NOMO-1 treated with DMSO at 0.1 percent for 48 hours (cell line): ENCODE results near the gene PLCG1.
"Not testable (repeated sequence)": the region's sequence is repeated elsewhere in the genome, so short reads cannot be mapped to it uniquely, and the experiment has no call there.

Experiments used
- DNase-seq: peaks from one replicate; lab custom pipeline; 2025; ENCODE audit not compliant: unreplicated experiment; lab: John Stamatoyannopoulos, UW

PLCG1 gene

DNA sequence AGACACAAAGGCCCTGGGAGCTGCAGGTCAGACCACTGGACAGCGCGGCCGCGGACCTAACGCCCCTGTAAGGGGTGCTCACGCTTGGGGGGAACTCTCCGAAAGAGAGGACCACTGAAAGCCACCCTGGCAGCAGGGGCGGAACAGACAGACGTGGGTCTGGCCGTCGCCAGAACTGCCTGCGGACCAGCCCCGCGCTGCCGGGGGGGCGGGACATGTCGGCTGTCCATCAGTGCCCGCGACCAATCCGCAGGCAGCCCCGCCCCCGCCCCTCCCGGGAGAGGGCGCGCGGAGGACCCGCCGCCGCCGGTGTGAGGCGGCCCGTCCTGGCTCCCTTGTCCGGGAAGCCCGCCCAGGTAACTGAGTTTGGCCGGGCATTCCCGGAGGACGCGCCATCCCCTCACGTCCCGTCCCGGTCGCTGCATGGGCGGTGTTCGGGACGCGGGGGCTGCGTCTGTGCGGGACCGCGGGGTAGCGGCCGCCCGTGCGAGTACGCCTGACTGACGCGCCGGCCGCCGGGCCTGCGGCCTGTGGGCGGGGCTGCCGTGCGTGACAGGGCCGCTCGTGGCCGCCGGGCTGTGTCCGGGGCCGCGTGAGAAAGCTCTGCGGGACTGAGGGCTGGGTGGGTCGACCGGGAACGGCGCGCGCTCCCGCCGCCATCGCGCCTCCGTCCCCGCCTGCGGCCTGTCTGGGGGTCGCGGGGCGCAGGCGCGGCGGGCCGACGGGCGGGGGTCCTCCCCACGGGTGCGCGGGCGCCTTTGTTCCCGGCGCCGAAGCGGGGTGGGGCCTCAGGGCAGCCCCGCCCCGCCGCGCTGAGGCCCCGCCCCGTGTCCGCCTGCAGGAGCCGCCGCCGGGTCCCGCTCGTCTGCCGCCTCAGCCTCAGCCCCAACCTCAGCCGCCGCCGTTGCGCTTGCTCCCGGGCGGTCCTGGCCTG is at the start of gene PLCG1:
Gene PLCG1 (plus strand): TSS at position 864 of the 934 bp plus-strand sequence. CDS start 99 bp downstream, outside the sequence.
- DNase-seq, result peak; percentile 55

DNA sequence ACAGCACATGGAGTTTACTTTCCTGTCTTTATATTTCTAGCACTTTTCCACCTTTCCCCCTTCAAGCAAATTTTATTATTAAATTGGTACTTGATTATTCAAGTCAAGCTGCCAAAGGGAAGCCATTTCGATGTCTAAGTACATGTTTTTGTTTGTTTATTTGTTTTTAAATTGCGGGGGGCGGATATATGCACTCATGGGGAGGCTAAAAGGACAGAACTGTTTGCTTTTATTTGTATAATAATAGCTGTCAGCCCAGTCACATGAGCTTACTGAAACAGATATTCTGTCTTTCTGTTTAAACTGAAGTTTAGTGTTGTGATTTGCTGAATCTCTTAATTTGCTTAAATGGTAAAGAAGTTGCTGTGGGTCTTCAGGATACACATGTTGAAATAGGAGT is 49.6 kb upstream of the PLCG1 start:
- no peak for DNase-seq

DNA sequence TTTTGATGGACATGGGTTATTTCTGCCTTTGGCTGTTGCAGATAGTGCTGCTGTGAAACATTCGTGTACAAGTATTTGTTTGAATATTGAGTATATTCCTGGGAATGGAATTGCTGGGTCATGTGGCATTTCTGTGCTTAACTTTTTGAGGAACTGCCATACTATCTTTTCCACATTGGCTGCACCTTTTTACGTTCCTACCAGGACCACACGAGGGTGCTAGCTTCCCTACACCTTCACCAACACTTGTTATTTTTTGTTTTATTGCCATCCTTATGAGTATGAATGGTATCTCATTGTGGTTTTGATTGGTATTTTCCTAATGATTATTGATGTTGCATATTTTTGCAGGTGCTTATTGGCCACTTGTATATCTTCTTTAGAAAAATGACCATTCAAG is 47.8 kb upstream of the PLCG1 start:
- DNase-seq, result no peak

DNA sequence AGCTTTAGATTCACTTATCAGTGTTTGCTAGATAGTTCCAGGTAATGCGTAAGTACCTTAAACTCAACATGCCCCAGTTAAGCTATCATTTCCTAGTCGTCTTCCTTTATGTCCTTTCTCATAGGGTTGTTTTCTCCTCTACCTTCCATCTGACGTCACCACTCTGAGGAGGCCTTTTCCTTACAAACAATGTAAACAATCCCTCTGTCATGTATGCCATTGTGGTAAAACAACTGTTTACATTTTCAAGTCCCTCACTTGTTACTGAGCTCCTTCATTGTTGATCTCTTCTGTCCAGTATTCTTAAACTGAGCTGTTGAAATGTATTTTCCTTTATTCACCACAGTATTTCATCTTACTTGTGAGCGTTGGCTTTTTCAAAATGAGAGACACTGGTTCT is 45.4 kb upstream of the PLCG1 start:
- no peak for DNase-seq

DNA sequence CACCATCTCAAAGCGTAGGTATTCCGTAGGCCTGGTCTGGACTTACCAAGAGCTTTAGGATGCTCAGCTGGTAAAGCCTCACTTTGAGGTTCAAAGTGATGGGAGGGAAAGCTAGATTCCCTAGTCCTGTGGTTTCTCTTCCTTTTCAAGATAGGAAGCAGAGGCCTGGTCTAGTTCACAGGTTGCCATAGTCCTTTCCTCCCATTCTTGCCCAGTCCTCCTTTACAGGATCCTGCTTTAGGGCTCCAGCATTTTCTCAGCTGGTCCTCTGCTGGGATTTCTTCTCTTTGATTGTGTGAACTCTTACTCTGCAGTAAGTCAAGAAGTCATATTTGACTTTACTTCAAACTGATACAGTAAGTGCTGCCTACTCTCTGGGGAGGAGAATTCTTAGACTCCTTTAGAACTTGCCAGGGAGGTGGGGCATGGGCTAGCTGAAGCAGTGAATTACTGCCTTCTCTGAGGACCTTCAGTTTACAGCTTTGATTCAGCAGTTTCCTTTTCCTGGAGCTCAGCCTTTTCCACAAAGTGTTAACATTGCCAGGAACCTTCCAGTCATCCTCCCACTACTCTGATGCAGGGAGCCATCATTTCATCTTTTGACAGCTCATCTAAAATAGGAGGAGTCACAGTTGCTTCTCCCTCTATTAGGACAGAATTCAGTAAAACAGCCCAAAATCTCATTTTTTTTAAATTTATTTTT is 42.8 kb upstream of the PLCG1 start:
- no peak for DNase-seq

DNA sequence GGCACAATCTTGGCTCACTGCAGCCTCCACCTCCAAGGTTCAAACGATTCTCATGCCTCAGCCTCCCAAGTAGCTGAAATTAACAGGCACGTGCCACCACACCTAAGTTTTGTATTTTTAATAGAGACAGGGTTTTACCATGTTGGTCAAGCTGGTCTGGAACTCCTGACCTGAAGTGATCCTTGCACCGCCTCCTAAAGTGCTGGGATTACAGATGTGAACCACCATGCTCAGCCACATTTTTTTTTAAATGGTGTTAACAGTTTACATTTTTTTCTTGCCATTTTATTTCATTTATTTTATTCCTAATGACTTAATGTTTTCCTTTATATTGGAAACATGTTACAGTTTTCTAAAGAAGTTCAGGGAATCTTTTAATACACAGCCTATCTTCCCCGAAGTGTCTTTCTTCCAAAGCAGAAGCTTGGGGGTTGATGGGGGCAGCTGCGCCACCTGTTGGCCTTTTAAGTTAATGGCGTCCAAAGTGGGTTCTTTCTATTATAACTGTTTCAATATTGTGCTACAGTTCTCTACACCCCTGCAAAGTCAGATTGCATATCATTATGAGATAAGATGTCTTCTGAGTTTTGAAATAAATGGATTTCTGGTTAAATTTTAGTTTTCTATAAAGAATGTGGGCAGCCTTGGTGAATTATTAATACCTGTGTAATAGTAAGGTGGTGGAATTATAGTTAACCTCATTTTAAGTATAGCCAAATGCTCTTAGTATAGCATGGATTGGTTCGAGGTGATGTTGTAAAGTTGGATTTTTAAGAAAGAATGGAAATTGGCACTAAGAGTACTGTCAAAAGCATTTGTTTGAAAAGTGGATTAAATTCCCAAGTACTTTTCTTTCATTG is 42.0 kb upstream of the PLCG1 start:
- peak; percentile 61 for DNase-seq

DNA sequence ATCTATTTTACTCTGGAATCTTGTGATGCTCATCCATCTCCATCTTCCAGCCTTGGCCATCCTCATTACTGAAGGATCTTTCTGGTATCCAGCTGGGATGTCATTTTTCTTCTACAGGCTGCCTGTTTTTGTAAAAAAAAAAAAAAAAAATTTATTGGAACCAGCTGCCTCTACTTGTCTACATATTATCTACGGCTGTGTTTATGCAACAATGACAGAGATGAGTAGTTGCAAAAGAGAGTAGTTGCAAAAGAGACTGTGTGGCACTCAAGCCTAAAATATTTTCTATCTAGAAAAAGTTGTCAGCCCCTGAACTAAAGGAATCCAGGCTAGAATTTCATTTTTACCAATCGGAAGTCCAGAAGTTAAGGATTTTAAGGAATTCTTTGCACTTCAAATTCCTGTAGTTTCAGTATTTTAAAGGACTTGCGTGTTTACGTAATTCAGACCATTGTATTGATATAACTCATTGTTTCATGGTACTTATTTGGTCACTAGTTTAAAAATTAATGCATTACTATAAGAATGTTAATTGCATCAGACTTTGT is 38.6 kb upstream of the PLCG1 start:
- DNase-seq, result peak; percentile 39

DNA sequence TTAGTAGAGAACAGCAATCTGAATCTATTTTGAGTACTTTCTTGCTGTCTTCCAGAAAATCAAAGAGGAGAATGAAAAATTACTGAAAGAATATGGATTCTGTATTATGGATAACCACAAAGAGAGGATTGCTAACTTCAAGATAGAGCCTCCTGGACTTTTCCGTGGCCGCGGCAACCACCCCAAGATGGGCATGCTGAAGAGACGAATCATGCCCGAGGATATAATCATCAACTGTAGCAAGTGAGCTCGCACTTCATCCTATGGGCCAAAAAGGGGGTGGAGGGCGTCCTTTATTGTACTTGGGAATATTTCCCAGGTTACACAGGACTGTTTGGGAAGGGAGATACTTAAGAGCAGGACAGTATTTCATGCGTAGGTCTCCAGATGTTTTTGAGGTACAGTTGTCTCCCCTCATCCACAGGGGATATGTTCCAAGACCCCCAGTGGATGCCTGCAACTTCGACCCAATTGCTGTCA is 37.3 kb upstream of the PLCG1 start:
- DNase-seq, result no peak

DNA sequence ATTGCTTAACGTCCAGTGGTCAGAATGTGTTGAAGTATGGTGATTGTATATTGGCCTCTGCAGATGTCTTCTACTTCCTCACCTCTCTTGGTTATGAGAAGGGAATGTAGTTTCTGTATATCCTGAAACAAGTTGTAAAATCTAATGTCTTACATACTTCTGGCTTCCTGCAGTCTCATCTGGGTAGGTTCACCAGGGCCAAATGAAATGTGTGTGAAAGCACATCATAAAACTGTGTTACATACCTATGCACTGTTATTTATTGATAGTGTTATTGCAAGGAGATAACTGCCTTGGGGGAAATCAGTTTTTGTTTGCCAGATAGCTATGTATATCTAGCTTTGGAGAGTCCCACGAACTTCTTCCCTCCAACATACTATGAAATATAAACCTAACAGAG is 35.7 kb upstream of the PLCG1 start:
- DNase-seq, result no peak

DNA sequence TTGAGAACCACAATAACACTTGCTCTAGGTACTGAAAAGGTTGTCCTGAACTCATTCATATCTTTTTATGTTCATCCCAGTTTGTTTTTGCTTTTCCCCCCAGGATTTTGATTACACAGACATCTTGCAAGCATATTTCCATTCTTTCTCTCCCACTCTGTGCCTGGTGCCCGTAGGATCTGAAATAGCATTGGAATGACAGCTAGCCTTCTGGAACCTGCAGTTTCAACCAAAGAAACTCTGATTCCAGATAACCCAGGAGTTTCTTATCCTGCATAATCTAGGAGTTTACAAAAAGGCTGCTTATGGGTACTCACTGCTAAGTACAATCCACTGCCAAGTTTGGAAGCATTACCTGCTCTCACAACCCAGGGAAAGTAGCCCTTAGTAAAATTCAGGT is 28.8 kb upstream of the PLCG1 start:
- no peak for DNase-seq

DNA sequence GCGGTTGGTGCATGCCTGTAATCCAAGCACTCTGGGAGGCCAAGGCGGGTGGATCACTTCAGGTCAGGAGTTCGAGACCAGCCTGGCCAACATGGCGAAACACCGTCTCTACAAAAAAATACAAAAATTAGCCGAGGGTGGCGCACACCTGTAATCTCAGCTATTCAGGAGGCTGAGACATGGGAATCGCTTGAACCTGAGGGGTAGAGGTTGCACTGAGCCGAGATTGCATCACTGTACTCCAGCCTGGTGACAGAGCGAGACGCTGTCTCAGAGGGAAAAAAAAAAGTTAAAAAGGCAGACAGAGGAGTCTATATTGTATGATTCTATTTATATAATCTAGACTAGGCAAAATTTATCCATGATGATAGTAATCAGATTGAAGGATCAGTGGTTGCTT is 27.3 kb upstream of the PLCG1 start:
- DNase-seq, result no peak

DNA sequence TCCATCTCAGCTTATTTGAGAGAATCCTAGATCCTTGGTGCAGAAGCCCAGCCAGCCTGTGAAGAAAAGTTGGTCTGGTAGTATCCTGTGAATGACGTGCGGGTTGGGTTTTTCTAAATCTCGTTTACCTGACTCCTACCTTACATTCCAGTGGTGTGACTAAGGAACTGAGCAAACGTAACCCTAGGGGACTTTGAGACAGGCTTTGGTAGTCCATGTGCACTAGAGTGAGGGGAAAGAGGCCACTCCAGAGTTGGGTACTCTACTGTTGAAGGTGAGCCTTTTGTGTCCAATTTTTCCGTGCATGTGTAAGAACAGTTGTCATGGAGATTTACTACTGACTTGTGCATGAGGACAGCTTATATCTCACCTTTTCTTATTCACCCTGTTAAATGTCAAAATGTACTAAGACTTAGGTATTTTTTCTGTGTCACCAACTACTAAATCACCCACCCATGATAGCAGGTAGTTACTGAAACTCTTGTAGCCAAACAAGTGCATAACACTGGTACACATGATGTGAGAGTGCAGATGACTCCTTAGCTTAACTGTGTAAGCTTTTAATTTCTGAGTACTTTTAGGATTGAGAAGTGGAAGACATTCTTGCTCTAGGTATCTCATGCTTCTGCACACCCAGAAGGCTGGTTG is 26.3 kb upstream of the PLCG1 start:
- DNase-seq, result no peak

DNA sequence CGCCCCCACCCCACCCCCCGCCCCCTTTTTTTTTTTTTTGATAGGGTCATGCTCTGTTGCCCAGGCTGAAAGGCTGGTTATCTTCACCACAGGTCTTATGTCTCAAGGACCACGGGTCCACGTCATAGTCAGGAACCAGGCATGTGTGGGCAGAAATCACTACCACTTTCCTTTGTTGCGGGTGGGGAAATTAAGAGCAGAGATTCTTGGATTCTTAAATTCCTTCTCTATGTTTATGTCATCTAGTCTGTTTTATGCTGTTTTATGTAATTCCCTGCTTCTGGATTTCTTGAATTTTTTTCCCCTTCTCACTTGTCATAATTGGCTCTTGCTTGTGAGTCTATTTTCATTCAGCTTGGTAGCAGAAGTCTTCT is 25.8 kb upstream of the PLCG1 start:
- no peak for DNase-seq

DNA sequence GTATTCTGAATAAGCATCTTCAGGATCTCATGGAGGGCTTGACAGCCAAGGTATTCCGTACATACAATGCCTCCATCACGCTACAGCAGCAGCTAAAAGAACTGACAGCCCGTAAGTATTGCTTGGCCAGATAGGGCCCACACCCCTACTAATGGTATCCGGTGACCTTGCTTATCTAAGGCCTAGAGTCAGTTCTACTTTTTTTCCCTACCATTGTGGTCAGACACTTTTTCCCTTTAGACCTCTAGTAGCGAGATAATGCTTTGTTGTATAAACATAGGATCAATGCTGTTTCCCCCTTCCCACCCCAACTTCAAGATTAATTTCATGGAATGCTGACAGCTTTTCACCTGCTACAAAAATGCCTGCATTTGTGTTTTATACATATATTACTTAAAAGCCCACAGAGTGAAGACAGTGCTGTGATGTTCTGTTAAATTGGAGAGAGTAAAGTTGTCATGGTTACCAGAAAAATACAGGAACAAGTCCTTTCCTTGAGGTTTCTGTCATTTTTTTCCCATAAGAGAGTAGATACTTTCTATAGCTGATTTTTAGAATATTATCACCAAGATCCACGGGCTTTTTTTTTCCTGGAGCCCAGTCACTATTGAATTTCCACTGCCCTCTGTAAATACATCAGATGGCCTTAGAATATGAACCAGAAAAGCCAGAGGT is 20.9 kb upstream of the PLCG1 start:
- no peak for DNase-seq

DNA sequence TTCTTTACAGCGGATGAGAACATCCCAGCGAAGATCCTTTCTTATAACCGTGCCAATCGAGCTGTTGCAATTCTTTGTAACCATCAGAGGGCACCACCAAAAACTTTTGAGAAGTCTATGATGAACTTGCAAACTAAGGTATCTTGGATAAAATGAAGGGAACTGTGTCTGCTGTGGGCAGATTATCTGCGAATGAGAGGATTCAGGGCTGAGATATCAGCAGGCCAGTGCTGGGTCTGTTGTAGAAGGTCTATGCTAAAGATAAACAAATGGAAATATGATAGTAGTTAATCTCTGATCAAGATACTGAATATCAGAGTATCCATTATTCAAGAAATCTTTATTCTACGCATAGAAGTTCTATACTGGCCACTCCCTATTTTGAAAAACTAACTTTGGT is 19.2 kb upstream of the PLCG1 start:
- not testable (repeated sequence) for DNase-seq

DNA sequence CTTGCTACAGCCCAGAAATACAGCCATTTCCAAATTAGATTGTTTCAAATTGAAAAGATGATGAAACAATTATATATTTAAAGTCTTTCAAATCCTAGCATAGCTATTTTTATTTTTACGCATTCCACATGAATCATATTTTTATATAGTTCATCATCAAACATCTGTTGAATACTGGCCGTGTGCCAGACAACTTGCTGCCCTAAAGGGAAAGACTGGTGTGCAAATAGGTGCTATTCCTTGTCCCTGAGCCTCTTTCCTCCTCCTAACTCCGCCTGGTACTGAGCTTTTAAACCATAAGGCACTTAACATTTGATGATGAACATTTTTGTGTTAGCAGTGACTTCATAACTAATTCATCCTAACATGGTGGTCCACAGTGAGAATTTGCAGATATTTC is 18.7 kb upstream of the PLCG1 start:
- DNase-seq, result no peak

DNA sequence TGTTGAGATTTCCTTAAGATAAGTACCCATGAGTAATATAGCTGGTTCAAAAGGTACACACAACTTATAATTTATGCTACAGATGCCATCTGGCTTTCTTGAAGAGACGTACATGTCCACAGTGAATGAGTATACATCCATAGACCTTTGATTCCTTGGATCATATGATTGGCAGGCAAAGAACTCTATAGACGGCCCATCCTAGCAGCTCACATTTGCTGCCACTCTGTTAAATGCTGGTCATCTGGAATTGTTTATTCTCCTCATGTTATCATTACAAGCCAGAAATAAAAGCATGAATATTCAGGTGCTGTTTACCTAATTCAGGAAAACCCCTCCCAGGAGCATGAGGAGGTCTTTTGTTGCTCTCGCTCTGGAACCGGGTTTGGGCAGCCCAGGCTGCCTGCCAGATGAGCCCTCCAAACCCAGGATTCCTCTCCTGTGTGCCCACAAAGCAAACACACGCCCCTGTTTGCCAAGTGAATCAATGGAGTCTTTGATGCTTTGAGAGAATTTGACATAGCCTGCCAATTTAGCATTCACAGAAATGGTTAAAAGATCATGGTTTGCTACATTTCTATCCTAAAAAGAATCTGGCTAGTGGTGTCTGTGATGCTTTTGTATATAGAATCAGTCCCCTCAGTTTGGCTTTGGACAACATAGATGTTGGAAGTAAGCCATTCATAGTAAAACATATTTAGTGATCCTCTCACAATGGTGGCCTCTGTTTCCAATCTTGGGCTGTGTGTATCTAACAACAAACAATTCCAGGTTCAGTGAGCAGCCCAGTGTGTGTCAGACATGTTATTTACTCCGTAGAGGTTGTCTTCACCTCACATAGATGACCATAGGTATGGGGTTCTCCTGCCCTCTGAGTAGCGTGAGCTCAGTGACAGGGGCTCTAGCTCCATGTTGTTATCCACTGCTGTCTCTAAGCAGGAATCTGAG is 17.5 kb upstream of the PLCG1 start:
- DNase-seq, result no peak

DNA sequence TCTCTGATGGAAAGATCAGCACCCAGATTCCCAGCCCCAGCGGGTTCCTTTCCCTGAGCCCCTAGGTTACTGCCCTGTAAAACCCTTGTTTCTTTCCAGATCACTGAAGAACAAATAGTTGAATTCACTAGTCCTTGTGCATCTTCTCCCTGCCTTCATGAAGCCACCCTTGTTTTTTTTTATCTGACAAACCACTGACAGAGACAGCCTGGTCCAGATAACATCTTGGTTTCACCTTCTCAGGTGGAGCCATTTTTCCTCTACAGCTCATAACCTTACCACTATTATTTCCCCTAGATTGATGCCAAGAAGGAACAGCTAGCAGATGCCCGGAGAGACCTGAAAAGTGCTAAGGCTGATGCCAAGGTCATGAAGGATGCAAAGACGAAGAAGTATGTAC is 15.9 kb upstream of the PLCG1 start:
- no peak for DNase-seq

DNA sequence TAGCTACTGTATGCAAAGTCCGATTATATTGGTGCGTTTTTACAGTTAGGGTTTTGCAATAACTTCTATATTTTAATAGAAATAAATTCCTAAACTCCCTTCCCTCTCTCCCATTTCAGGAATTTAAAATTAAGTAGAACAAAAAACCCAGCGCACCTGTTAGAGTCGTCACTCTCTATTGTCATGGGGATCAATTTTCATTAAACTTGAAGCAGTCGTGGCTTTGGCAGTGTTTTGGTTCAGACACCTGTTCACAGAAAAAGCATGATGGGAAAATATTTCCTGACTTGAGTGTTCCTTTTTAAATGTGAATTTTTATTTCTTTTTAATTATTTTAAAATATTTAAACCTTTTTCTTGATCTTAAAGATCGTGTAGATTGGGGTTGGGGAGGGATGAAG is 13.7 kb upstream of the PLCG1 start:
- DNase-seq, result no peak
